ENCODE data around the gene GRAMD4.

The GRAMD4 gene

DNA sequence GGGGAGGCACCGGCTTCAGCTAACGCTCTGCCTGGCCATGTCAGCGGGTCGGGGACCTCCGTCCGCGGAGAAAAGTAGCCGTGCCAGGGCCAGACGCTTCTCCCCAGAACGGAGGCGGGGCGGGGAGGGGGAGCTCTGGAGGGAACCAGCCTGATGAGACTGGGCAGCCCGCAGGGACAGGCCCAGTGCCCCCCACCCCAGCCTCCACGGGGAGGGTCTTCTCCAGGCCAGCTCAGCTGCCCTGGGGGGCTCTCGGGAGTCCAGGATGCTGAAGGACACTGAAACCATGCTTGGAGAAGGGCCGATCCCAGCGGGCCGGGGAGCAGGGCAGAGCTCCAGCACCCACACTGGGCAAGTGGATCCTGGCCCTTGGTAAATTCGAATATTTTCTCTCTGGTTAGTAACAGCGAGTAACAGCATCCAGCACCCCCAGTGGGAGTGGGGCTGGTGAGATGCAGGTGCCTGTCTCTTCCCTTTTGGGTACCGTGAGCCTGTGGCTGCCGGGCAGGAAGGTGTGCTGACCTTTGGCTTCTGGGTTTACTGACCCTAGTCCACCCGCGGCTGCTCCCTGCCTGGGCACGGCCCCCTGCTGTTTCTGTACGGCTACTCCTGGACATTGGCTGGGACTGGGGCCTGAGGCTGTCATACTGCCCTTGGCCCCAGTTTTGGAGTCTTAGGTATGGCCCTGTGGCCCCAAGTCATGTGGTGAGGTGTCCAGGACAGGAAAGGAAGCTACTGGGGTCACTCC lies 35.8 kb downstream of the GRAMD4 start:
- DNase-seq (ENCODE audit: low spot score) = peak; percentile 15

GRCh38 chr22:46656856-46657654 lies 36.9 kb downstream of the GRAMD4 start:
- no peak for DNase-seq (ENCODE audit: low spot score)

DNA sequence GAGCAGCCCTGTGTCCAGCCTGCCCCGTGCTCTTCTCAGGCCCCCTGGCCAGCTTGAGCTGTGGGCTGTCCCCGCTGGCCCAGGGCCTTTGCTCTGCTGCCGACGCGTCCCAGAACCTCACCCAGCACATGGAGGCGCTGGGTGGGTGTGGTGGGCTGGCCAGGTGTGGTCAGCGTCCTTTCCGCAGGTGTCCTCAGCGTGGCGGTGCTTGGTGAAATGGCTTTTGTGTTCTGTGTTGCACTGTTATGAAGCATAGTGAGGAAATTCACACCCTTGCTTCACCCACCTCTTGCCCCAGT lies 37.4 kb downstream of the GRAMD4 start:
- DNase-seq (ENCODE audit: low spot score) = no peak

GRCh38 chr22:46657996-46658947 lies 38.1 kb downstream of the GRAMD4 start:
- DNase-seq (ENCODE audit: low spot score) = no peak

GRCh38 chr22:46659059-46659790 lies 39.0 kb downstream of the GRAMD4 start:
- no peak for DNase-seq (ENCODE audit: low spot score)

- no peak for DNase-seq (ENCODE audit: low spot score)
Observed at GRCh38 chr22:46659791-46660186, 39.6 kb downstream of the GRAMD4 start.

DNA sequence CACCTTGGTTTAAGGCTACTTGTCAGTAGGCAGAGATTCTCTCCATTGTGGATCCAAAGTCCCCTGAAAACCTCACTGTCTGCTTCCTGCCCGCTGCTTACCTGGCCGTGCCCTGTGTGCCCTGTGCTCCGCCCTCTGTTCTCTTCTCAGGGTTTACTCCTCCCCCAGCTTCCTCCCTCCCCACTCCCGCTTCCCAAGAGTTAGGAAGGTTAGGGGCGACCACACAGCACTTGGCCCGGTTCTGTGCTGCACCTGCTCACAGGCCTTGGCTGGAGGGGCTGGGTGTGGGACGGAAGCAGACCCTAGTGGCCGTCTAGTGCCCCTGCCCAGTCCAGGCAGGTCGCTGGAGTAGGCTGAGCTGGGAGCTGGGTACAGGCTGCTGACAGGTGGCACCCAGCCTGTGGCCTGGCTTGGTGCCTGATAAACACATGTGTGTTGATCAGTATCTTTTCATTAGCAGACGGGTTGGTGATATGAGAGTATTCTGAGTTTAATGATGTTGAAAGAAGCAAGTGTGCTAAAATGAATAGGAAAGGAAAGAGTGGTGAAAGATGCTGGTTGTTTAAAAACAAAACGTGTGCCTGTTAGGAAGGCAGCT lies 40.5 kb downstream of the GRAMD4 start:
- DNase-seq (ENCODE audit: low spot score) = peak; percentile 86

DNA sequence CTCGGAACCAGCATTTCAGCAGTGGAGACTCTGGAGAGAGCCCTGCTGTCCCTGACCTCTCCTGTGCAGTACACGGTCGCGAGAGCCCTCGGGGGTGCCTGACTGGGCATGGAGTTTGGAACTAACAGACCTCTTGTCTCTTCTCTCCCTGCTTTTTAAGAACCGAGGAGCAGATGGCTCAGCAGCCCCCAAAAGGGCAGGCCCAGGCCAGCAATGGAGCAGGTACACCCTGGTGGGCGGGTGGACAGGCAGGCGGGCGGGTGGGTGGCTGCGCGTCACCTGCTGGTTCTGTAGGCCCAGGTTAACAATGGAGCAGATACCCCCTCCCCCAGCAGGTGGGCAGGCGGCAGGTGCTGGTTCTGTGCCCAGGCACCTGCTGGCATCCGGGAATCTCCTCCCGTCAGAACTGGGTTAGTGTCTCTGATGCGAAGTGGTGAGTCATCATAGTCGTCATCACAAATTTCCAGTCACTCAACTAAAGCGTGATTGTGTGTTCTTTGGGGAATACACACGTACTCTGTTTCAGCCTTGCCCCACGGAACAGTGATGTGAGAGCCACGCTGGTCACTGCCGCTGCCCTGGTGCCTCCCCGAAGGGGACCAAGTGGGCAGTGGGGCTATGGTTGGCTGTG lies 41.1 kb downstream of the GRAMD4 start:
- DNase-seq (ENCODE audit: low spot score) = peak; percentile 64

GRCh38 chr22:46662226-46662625 lies 42.0 kb downstream of the GRAMD4 start:
- DNase-seq (ENCODE audit: low spot score) = no peak

DNA sequence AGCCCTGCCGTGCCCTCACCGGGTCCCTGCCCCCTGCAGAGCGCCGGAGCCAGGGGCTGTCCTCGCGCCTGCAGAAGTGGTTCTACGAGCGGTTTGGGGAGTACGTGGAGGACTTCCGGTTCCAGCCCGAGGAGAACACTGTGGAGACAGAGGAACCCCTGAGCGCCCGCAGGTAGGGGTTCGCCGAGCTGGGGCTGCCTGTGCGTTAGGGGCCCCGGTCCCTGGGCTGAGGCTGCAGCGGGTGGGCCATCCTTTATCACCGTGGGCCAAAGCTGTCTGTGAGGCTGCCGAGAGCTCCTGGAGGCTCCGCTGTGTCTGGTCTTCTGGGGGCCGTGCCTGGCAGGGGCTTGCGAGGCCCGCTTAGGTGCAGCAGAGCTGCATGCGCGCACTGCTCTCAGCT lies 42.8 kb downstream of the GRAMD4 start:
- DNase-seq (ENCODE audit: low spot score) = no peak

DNA sequence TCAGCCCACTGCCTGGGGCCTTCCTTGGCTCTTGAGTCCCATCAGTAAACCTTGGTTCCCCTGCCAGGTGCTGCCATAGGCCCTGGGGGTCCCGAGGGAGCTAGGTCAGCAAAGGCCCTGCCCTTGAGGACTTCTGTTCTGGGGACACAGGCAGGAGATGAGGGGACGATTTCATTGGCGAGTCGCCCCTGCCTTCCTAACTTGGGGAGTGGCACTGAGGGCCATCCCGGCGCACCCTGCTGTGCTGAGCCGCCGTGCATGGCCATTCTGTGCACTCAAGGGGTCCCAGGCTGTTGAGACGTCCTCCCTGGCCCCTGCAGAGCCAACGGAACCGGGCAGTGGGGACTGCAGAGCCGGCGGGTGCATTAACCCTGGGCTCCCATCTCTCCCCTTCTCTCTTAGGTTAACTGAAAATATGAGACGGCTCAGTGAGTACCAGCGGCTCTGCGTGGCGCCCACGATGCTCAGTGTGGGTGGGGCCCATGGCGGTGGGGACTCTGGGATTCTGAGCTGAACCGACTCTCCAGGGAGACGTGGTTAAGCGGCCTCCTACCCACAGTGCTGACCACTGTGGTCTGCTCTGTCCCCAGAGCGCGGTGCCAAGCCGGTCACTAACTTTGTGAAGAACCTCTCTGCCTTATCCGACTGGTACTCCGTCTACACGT lies 43.4 kb downstream of the GRAMD4 start:
- DNase-seq (ENCODE audit: low spot score) = no peak

DNA sequence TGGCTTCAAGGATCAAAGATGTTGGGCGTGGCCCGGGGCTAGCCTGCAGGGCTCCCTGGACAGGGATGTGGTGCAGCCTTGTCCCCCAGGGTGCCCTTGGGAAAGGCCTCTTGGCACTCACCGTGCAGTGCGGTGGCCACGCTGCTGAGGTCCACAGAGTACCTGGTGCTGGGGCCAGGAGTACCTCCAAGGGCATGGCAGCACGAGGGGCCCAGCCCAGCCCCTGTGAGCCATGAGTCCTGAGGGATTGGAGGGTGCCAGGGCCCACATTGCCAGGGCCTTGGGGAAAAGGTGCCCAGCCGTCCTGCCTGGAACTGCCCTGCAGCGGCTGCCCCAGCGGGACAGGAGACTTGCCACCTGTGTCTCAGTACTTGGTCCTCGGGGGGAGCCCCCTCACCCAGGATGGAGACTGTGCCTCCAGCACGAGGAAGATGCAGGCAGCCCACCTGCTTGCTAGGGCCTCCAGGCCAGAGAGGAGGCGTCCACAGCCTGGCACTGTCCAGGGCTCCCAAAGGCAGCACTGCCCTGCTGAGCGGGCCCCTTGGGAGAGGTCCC lies 44.2 kb downstream of the GRAMD4 start:
- no peak for DNase-seq (ENCODE audit: low spot score)

GRCh38 chr22:46665151-46665695 lies 45.0 kb downstream of the GRAMD4 start:
- DNase-seq (ENCODE audit: low spot score) = no peak

GRCh38 chr22:46665751-46666280 lies 45.6 kb downstream of the GRAMD4 start:
- DNase-seq (ENCODE audit: low spot score) = no peak

DNA sequence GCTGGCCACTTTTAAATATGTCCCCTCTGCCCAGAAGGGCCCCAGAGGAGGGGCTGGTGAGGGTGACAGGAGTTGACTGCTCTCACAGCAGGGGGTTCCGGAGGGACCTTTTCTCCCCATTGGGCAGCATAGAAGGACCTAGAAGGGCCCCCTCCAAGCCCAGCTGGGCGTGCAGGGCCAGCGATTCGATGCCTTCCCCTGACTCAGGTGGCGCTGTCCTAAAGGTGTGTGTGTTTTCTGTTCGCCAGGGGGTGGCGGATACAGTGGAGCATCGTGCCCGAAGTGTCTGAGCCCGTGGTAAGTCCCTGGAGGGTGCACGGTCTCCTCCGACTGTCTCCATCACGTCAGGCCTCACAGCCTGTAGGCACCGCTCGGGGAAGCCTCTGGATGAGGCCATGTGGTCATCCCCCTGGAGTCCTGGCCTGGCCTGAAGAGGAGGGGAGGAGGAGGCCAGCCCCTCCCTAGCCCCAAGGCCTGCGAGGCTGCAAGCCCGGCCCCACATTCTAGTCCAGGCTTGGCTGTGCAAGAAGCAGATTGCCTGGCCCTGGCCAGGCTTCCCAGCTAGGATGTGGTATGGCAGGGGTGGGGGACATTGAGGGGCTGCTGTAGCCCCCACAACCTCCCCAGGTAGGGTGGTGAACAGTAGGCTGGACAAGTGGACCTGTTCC lies 46.5 kb downstream of the GRAMD4 start:
- no peak for DNase-seq (ENCODE audit: low spot score)

GRCh38 chr22:46667245-46667623 lies 47.0 kb downstream of the GRAMD4 start:
- DNase-seq (ENCODE audit: low spot score) = no peak

DNA sequence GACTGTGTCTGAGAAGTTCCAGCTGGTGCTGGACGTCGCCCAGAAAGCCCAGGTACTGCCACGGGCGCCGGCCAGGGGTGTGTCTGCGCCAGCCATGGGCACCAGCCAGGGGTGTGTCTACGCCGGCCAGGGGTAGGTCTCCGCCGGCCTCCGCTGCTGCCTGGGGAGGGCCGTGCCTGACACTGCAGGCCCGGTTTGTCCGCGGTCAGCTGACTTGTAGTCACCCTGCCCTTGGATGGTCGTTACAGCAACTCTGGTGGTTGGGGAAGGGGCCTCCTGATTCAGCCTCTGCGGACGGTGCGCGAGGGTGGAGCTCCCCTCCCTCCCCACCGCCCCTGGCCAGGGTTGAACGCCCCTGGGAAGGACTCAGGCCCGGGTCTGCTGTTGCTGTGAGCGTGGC lies 47.9 kb downstream of the GRAMD4 start:
- DNase-seq (ENCODE audit: low spot score) = no peak

DNA sequence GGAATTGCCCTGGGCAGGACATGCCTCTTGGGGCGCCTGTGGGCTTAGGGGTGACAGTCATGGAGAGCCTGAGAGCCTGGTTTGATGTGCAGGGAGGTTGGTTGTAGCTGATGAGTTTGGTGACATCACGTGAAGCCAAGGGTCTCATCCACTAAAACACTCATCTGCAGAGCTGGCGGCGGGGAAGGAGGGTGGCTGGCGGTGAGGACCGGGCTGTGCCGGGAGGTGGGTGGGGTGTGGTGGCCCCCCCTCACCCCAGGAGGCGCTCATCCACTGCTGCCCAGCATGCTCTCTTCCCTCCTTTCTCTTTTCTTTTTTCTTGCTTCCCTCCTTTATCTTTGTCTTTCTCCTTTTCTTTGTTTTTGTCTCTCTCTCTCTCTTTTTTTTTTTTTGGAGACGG lies 49.0 kb downstream of the GRAMD4 start:
- no peak for DNase-seq (ENCODE audit: low spot score)

DNA sequence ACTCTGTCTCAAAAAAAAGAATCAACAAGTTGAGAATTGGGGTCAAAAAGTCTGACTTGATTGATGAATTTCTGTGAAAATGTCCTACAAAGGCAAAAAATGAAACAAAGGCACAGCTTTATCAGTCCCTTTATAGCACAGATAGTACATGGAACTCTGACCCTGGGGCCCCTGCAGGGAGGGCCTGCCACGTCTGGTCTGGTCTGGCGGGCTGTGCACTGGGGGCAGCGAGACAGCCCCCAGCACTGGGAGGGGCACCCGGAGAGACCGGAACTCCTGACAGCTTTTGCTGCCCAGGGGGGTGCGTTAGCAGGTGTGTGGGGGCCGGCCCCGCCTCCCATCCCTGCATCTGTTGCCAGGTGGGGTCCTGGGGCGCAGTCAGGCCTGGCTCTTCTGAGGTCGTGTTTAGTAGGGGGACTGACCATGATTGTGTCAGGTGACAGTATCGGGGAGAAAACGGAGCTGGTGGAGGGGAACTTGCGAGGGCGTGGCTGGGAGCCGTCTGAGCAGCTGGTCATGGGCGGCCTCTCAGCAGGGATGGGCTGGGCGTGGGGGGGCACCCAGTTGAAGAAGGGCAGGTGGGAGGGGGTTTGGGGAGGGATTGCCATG lies 51.7 kb downstream of the GRAMD4 start:
- no peak for DNase-seq (ENCODE audit: low spot score)
